HG03457 (cell line): Measurements from ENCODE around the gene FGD6.

Source experiments
- ATAC-seq: cut with Tn5 transposase; IDR thresholded peaks from one replicate; pipeline ENCODE4 v1.9.1; 2021; ENCODE audit warnings: moderate number of reproducible peaks; ENCODE audit not compliant: unreplicated experiment

FGD6 gene

GRCh38 chr12:95034750-95035149 is 182.5 kb downstream of the FGD6 start:
- no peak for ATAC-seq
